Panc1 (cell line): ENCODE data around the gene POLR1B. TPM values are rescaled to one million over a fixed set of nuclear protein-coding genes. Genes with fewer than 3 reads are reported as not detected.

ENCODE experiments used
- ATAC-seq: fragments of 200-7000 bp; cut with Tn5 transposase; 2 replicates; pipeline ENCODE4 v1.9.1; 2020; ENCODE audit warnings: mild to moderate bottlenecking, moderate library complexity
- BruUV-seq: library from RNA; stranded (reverse); fragments of 400-500 nt; replicated peaks from 2 replicates; lab custom pipeline; 2021; lab: Mats Ljungman, UMichigan
- CTCF ChIA-PET: fragments of 300-600 bp; sonication (Branson Sonifier 250); formaldehyde crosslinking; loops from one replicate; lab custom pipeline; 2022; ENCODE audit warnings: antibody characterized with exemption; lab: Charles Lee
- POLR2A ChIA-PET: fragments of 300-600 bp; sonication (Branson Sonifier 250); formaldehyde crosslinking; loops from one replicate; lab custom pipeline; 2022; ENCODE audit warnings: antibody characterized with exemption; lab: Charles Lee
- DNase-seq: peaks from one replicate; pipeline ENCODE4 v3.0.0-alpha.2; 2010; ENCODE audit warnings: low read depth, low spot score
- H3K27ac ChIP-seq: 2 replicates; pipeline ENCODE4 v1.5.1; 2011; ENCODE audit warnings: mild to moderate bottlenecking, low read length, inconsistent platforms
- H3K27me3 ChIP-seq: fragments of 200-500 bp; sonication (Bioruptor generic); 2 replicates; pipeline ENCODE4 v1.6.0; 2014; ENCODE audit warnings: low read length, inconsistent platforms; ENCODE audit not compliant: control insufficient read depth, insufficient read depth
- H3K36me3 ChIP-seq: fragments of 200-500 bp; sonication (Bioruptor generic); 2 replicates; pipeline ENCODE4 v1.5.1; 2014; ENCODE audit warnings: inconsistent platforms, mild to moderate bottlenecking, low read length, moderate library complexity; ENCODE audit not compliant: control insufficient read depth, insufficient read depth
- H3K4me1 ChIP-seq: 2 replicates; pipeline ENCODE4 v1.5.1; 2011; ENCODE audit warnings: inconsistent platforms, mild to moderate bottlenecking, low read length, moderate library complexity; ENCODE audit not compliant: control insufficient read depth, insufficient read depth
- H3K4me3 ChIP-seq, 2 experiments: 2 replicates each; pipeline ENCODE4 v1.5.1; 2011 to 2012; ENCODE audit warnings: low read depth in 2 of 2, low read length in 2 of 2, mild to moderate bottlenecking in 2 of 2, inconsistent platforms in 1 of 2, moderate library complexity in 1 of 2
- H3K9me3 ChIP-seq: fragments of 200-500 bp; sonication (Bioruptor generic); 2 replicates; pipeline ENCODE4 v1.5.1; 2014; ENCODE audit warnings: low read depth, mild to moderate bottlenecking, inconsistent platforms, low read length, moderate library complexity; ENCODE audit not compliant: control insufficient read depth, insufficient read depth
- CTCF ChIP-seq: fragments of 450-650 bp; IDR thresholded peaks from 2 replicates; pipeline ENCODE4 v1.5.1; 2017; ENCODE audit warnings: mild to moderate bottlenecking
- POLR2AphosphoS5 ChIP-seq: IDR thresholded peaks from 2 replicates; pipeline ENCODE4 v1.6.1; 2012; ENCODE audit warnings: mild to moderate bottlenecking, low read depth, low read length, moderate library complexity
- REST ChIP-seq, 2 experiments: IDR thresholded peaks; 2 replicates each; pipeline ENCODE4 v1.6.1; 2011 to 2012; ENCODE audit warnings: low read depth in 2 of 2, control low read depth in 1 of 2, low read length in 1 of 2, mild to moderate bottlenecking in 1 of 2, moderate library complexity in 1 of 2; ENCODE audit not compliant: insufficient read depth in 1 of 2
- SIN3A ChIP-seq: IDR thresholded peaks from 2 replicates; pipeline ENCODE4 v1.6.1; 2012; ENCODE audit warnings: low read depth, mild to moderate bottlenecking, low read length, moderate library complexity, borderline replicate concordance; ENCODE audit not compliant: insufficient read depth
- TCF7L2 ChIP-seq: IDR thresholded peaks from 2 replicates; pipeline ENCODE4 v1.6.1; 2011; ENCODE audit warnings: mild to moderate bottlenecking, low read depth, low read length, inconsistent platforms
- in situ Hi-C: cut with HindIII; loops from 2 replicates; pipeline ENCODE4 v1.10.0; 2016; ENCODE audit warnings: low sequenced_read_pairs, low pct_unique_long_range_greater_than_20kb
- intact Hi-C: fragments of 100-400 bp; cut with micrococcal nuclease; formaldehyde crosslinking; loops from one replicate; pipeline ENCODE4 v1.10.0; 2022; ENCODE audit not compliant: unreplicated experiment
- total RNA-seq: library from RNA; stranded (reverse); gene quantifications from one replicate; pipeline ENCODE4 v1.2.1, GENCODE V29; 2021; ENCODE audit not compliant: unreplicated experiment

POLR1B gene
- total RNA-seq, 1 experiment from 2014 or later, result 35.4 TPM

- in situ Hi-C loops (no loop called here), intact Hi-C loops (no loop called here)
- Histone ChIP-seq H3K27ac (no peak overlapping the region), H3K27me3 (no peaks in the 10 kb centered on the region), H3K9me3 (no peaks in the 10 kb centered on the region), H3K4me3 (no peak overlapping the region), H3K4me1 (peaks cover 4% of the 10 kb centered on the region), H3K36me3 (no peaks in the 10 kb centered on the region; the same call in 1 of the 2 replicates)
- ChIA-PET CTCF (no interaction called here), POLR2A (no interaction called here)
- no TSS peak for BruUV-seq
- TF ChIP-seq POLR2AphosphoS5 (no peak), CTCF (no peak), REST (IDR thresholded peaks at IDR 0.05; ENCODE audit: insufficient read depth in 1 of 2, low read depth in 2 of 2, low read length in 1 of 2) (no peak)
- DNase-seq (no peak), ATAC-seq (no peak)
Observed at GRCh38 chr2:112588611-112589045, 46.4 kb downstream of the POLR1B start.

GRCh38 chr2:112591413-112591812 is 49.1 kb downstream of the POLR1B start:
- H3K4me3 ChIP-seq, result no peak overlapping the region
- DNase-seq (no peak), ATAC-seq (no peak)
- intact Hi-C loops, result no loop called here
- no peak overlapping the region for H3K27ac ChIP-seq
- 0 out of 2 replicates have a peak, but pooled peaks have one; percentile 17 for TF ChIP-seq POLR2AphosphoS5
- TF ChIP-seq SIN3A, result no peak
- TF ChIP-seq TCF7L2, result no peak
- H3K36me3 ChIP-seq, result no peaks in the 10 kb centered on the region
- no peaks in the 10 kb centered on the region for H3K4me1 ChIP-seq
- no peaks in the 10 kb centered on the region for H3K27me3 ChIP-seq
- no peaks in the 10 kb centered on the region for H3K9me3 ChIP-seq
- BruUV-seq, result no TSS peak
- in situ Hi-C loops, result no loop called here
- ChIA-PET POLR2A (interaction anchor here (0.6 kb wide), 1 partner anchor 10 kb away, joined by 4 read pairs; no protein-coding TSS in a partner anchor), CTCF (no interaction called here)

- no TSS peak for BruUV-seq
- Histone ChIP-seq H3K4me1 (no peaks in the 10 kb centered on the region), H3K27me3 (no peaks in the 10 kb centered on the region), H3K4me3 (no peak overlapping the region), H3K27ac (no peak overlapping the region), H3K9me3 (no peaks in the 10 kb centered on the region), H3K36me3 (no peaks in the 10 kb centered on the region)
- TF ChIP-seq POLR2AphosphoS5 (no peak), TCF7L2 (no peak), SIN3A (no peak), CTCF (no peak), REST (IDR thresholded peaks at IDR 0.05; ENCODE audit: insufficient read depth in 1 of 2, low read depth in 2 of 2, low read length in 1 of 2) (no peak)
- ChIA-PET POLR2A (interaction anchor here (0.7 kb wide), 1 partner anchor 391 kb away, joined by 4 read pairs; no protein-coding TSS in a partner anchor), CTCF (no interaction called here)
- in situ Hi-C loops, result no loop called here
- DNase-seq (no peak), ATAC-seq (no peak)
- intact Hi-C loops, result no loop called here
Observed at GRCh38 chr2:112593736-112594135, 51.5 kb downstream of the POLR1B start.
